ENCODE measurements around the gene LOXL1.

- TF ChIP-seq EZH2 (IDR thresholded peaks at IDR 0.05; ENCODE audit: borderline replicate concordance, low read depth, low read length, severe bottlenecking) (no peak), CTCF (IDR thresholded peaks at IDR 0.05; ENCODE audit: borderline replicate concordance, extremely low read depth, low read length, poor library complexity, severe bottlenecking) (no peak)
Measured at GRCh38 chr15:73987681-73988444, 61.6 kb downstream of the LOXL1 start.
